ENCODE results near the gene SREBF1. TPM values are rescaled to one million over a fixed set of nuclear protein-coding genes. Genes with fewer than 3 reads are reported as not detected.

The SREBF1 gene
- total RNA-seq, 4 donors from 2014 or later = 118 to 226 (median 185) TPM

- Histone ChIP-seq H3K9me3 (no peaks in the 10 kb centered on the region), H3K4me3 (no peak overlapping the region), H3K4me1 (peaks cover 20 to 60% (median 35%) of the 10 kb centered on the region in 4 donors), H3K27ac (peak overlapping the region; percentile 95 to 100 (median 99)), H3K27me3 (no peaks in the 10 kb centered on the region), H3K36me3 (no peaks in the 10 kb centered on the region)
- DNase-seq = peak in 1 of 3 donors; percentile 68
- TF ChIP-seq CTCF (IDR thresholded peaks at IDR 0.05) (no peak), POLR2A (IDR thresholded peaks at IDR 0.05) (no peak)
Measured at GRCh38 chr17:17837966-17838962, 1.5 kb upstream of the SREBF1 start.

- Histone ChIP-seq H3K27me3 (no peaks in the 10 kb centered on the region), H3K9me3 (no peaks in the 10 kb centered on the region), H3K27ac (peak overlapping the region; percentile 95 to 100 (median 99)), H3K4me1 (peaks cover 20 to 61% (median 35%) of the 10 kb centered on the region in 4 donors), H3K36me3 (no peaks in the 10 kb centered on the region), H3K4me3 (peak overlapping the region in 2 of 4 donors; percentile 82 to 85)
- DNase-seq = no peak
- TF ChIP-seq CTCF (IDR thresholded peaks at IDR 0.05) (peak in 1 of 6 experiments; percentile 24), POLR2A (IDR thresholded peaks at IDR 0.05) (peak; percentile 16 to 24)
Measured at GRCh38 chr17:17837380-17837821, 615 bp upstream of the SREBF1 start.

GRCh38 chr17:17836250-17836817, 452 bp downstream of the SREBF1 start:
- DNase-seq = peak; percentile 98 to 99 (median 99)
- TF ChIP-seq CTCF (IDR thresholded peaks at IDR 0.05) (peak in 1 of 6 experiments; percentile 16), POLR2A (IDR thresholded peaks at IDR 0.05) (peak; percentile 99 to 100)
- Histone ChIP-seq H3K36me3 (peaks cover 0 to 10% (median 0%) of the 10 kb centered on the region in 3 donors), H3K4me3 (peak overlapping the region; percentile 82 to 97 (median 90)), H3K4me1 (peaks cover 20 to 72% (median 35%) of the 10 kb centered on the region in 4 donors), H3K9me3 (no peaks in the 10 kb centered on the region), H3K27me3 (no peaks in the 10 kb centered on the region), H3K27ac (peak overlapping the region; percentile 95 to 100 (median 99))

GRCh38 chr17:17835415-17836249, 1.2 kb downstream of the SREBF1 start:
- Histone ChIP-seq H3K27ac (peak overlapping the region; percentile 95 to 100 (median 99)), H3K4me3 (peak overlapping the region; percentile 82 to 97 (median 90)), H3K27me3 (no peaks in the 10 kb centered on the region), H3K36me3 (peaks cover 0 to 12% (median 0%) of the 10 kb centered on the region in 3 donors), H3K9me3 (no peaks in the 10 kb centered on the region), H3K4me1 (peaks cover 15 to 75% (median 34%) of the 10 kb centered on the region in 4 donors)
- no peak for DNase-seq
- TF ChIP-seq POLR2A (IDR thresholded peaks at IDR 0.05) = no peak
- TF ChIP-seq CTCF (IDR thresholded peaks at IDR 0.05) = no peak

GRCh38 chr17:17834974-17835373, 1.8 kb downstream of the SREBF1 start:
- H3K4me1 ChIP-seq = peaks cover 15 to 78% (median 34%) of the 10 kb centered on the region in 4 donors
- H3K36me3 ChIP-seq = peaks cover 0 to 12% (median 0%) of the 10 kb centered on the region in 3 donors
- H3K27me3 ChIP-seq = no peaks in the 10 kb centered on the region
- DNase-seq = no peak
- H3K27ac ChIP-seq = peak overlapping the region; percentile 95 to 100 (median 99)
- peak overlapping the region in 2 of 4 donors; percentile 82 to 85 for H3K4me3 ChIP-seq
- TF ChIP-seq CTCF (IDR thresholded peaks at IDR 0.05) (no peak), POLR2A (IDR thresholded peaks at IDR 0.05) (no peak)
- H3K9me3 ChIP-seq = no peaks in the 10 kb centered on the region
